ENCODE results near the gene FAM83E. TPM values are rescaled to one million over a fixed set of nuclear protein-coding genes. Genes with fewer than 3 reads are reported as not detected.

Gene FAM83E
- total RNA-seq, 1 donor from 2014 or later, result 21.9 TPM

GRCh38 chr19:48596679-48597465 is 18.0 kb downstream of the FAM83E start:
- TF ChIP-seq, protein P1, sequence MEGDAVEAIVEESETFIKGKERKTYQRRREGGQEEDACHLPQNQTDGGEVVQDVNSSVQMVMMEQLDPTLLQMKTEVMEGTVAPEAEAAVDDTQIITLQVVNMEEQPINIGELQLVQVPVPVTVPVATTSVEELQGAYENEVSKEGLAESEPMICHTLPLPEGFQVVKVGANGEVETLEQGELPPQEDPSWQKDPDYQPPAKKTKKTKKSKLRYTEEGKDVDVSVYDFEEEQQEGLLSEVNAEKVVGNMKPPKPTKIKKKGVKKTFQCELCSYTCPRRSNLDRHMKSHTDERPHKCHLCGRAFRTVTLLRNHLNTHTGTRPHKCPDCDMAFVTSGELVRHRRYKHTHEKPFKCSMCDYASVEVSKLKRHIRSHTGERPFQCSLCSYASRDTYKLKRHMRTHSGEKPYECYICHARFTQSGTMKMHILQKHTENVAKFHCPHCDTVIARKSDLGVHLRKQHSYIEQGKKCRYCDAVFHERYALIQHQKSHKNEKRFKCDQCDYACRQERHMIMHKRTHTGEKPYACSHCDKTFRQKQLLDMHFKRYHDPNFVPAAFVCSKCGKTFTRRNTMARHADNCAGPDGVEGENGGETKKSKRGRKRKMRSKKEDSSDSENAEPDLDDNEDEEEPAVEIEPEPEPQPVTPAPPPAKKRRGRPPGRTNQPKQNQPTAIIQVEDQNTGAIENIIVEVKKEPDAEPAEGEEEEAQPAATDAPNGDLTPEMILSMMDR (IDR thresholded peaks at IDR 0.05; ENCODE audit: insufficient read depth, low read length, severe bottlenecking), result no peak
- no peaks in the 10 kb centered on the region for H3K36me3 ChIP-seq (ENCODE audit: control insufficient read depth, insufficient read depth, low read length)

DNA sequence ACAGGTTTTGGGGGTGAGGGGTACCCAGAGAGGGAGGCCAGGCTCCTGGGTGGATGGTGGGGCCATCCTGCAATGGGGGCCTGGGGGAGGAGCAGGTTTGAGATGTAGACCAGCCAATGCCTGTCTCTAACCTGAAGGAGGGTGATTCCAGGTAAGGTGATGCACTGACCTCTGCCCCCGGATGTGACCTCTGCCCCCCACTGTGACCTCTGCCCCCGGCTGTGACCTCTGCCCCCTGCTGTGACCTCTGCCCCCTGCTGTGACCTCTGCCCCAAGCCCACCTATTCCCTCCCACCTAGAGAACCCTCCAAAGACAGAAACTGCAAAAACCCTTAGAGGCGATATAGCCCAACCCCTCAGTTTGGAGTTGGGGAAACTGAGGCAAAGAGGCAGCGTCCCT is 18.6 kb downstream of the FAM83E start:
- no peak for FAIRE-seq

More at GRCh38 chr19:48596679-48597465, 18.0 kb downstream of the FAM83E start:
- no peak for FAIRE-seq
- no peak overlapping the region for H3K4me3 ChIP-seq (ENCODE audit: low read depth, low read length)
- no peaks in the 10 kb centered on the region for H3K27me3 ChIP-seq (ENCODE audit: control insufficient read depth, insufficient read depth, low read length)
- DNase-seq (ENCODE audit: low read depth), result no peak

DNA sequence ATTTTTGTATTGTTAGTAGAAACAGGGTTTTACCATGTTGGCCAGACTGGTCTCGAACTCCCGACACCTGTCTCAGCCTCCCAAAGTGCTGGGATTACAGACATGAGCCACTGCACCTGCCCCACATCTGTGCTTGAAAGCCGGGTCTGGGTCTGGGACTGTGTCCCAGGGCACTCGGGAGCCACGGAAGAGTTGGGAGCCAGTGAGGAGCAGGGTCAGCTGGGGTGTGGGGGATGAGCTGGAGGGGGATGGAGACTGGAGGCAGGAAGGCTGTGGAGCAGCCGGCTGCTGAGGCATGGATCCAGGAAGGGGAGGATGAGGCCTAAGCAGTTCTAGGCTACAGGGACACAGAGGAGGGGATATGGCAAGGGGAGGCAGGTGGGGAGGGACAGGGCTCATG is 19.0 kb downstream of the FAM83E start:
- TF ChIP-seq, protein P1 (IDR thresholded peaks at IDR 0.05; ENCODE audit: insufficient read depth, low read length, severe bottlenecking), result no peak
- no peaks in the 10 kb centered on the region for H3K27me3 ChIP-seq (ENCODE audit: control insufficient read depth, insufficient read depth, low read length)
- no peak overlapping the region for H3K4me3 ChIP-seq (ENCODE audit: low read depth, low read length)
- no peaks in the 10 kb centered on the region for H3K36me3 ChIP-seq (ENCODE audit: control insufficient read depth, insufficient read depth, low read length)
- FAIRE-seq, result no peak
- no peak for DNase-seq (ENCODE audit: low read depth)

More for the DNA sequence above, 18.6 kb downstream of the FAM83E start:
- H3K27me3 ChIP-seq (ENCODE audit: control insufficient read depth, insufficient read depth, low read length), result no peaks in the 10 kb centered on the region
- H3K4me3 ChIP-seq (ENCODE audit: low read depth, low read length), result no peak overlapping the region
- DNase-seq (ENCODE audit: low read depth), result no peak
- H3K36me3 ChIP-seq (ENCODE audit: control insufficient read depth, insufficient read depth, low read length), result no peaks in the 10 kb centered on the region
- TF ChIP-seq, protein P1 (IDR thresholded peaks at IDR 0.05; ENCODE audit: insufficient read depth, low read length, severe bottlenecking), result no peak

DNA sequence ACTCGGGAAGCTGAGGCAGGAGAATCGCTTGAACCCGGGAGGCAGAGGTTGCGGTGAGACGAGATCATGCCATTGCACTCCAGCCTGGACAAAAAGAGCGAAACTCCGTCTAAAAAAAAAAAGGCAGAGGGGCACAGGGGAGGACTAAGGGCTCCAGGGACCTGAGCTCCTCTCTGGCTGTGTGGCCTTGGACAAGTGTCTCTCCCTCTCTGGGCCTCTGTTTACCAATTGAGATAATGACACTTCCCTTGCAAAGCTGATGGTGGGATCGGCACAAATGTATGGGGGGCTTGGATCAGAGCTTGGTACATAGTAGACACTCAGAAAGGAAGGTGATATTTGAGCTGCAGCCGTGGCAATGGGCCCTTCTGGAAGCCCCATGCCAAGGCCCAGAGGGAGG is 19.7 kb downstream of the FAM83E start:
- DNase-seq (ENCODE audit: low read depth) (no peak), FAIRE-seq (no peak)
- Histone ChIP-seq H3K4me3 (ENCODE audit: low read depth, low read length) (no peak overlapping the region), H3K27me3 (ENCODE audit: control insufficient read depth, insufficient read depth, low read length) (no peaks in the 10 kb centered on the region), H3K36me3 (ENCODE audit: control insufficient read depth, insufficient read depth, low read length) (no peaks in the 10 kb centered on the region)
- TF ChIP-seq, protein P1 (IDR thresholded peaks at IDR 0.05; ENCODE audit: insufficient read depth, low read length, severe bottlenecking), result no peak

DNA sequence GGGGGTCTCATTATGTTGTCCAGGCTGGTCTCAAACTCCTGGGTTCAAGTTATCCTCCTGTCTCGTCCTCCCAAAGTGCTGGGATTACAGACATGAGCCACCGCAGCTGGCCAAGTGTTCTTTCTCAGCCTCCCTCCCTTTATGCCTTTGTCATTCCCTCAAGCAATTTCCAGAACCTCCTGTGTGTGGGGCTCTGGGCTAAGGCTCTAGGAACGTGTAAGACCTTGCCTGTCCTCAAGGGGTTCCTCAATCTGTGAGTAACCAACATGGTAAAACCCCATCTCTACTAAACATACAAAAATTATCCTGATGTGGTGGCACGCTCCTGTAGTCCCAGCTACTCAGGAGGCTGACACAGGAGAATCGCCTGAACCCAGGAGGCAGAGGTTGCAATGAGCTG is 23.9 kb downstream of the FAM83E start:
- DNase-seq (ENCODE audit: low read depth) (no peak), FAIRE-seq (no peak)
- H3K27me3 ChIP-seq (ENCODE audit: control insufficient read depth, insufficient read depth, low read length), result no peaks in the 10 kb centered on the region
- TF ChIP-seq, protein P1 (IDR thresholded peaks at IDR 0.05; ENCODE audit: insufficient read depth, low read length, severe bottlenecking), result no peak
- no peak overlapping the region for H3K4me3 ChIP-seq (ENCODE audit: low read depth, low read length)
- H3K36me3 ChIP-seq (ENCODE audit: control insufficient read depth, insufficient read depth, low read length), result no peaks in the 10 kb centered on the region
